ENCODE results near the gene MRPL19.

- TF ChIP-seq, protein P1, sequence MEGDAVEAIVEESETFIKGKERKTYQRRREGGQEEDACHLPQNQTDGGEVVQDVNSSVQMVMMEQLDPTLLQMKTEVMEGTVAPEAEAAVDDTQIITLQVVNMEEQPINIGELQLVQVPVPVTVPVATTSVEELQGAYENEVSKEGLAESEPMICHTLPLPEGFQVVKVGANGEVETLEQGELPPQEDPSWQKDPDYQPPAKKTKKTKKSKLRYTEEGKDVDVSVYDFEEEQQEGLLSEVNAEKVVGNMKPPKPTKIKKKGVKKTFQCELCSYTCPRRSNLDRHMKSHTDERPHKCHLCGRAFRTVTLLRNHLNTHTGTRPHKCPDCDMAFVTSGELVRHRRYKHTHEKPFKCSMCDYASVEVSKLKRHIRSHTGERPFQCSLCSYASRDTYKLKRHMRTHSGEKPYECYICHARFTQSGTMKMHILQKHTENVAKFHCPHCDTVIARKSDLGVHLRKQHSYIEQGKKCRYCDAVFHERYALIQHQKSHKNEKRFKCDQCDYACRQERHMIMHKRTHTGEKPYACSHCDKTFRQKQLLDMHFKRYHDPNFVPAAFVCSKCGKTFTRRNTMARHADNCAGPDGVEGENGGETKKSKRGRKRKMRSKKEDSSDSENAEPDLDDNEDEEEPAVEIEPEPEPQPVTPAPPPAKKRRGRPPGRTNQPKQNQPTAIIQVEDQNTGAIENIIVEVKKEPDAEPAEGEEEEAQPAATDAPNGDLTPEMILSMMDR (conservative IDR thresholded peaks at IDR 0.05) = no peak
- no peak for TF ChIP-seq ZFX (IDR thresholded peaks at IDR 0.05)
Measured at GRCh38 chr2:75632813-75633212, 13.8 kb upstream of the MRPL19 start.
